SK-N-MC (cell line): ENCODE results near the gene GPAM.

ENCODE experiments used
- EZH2 ChIP-seq: fragments of 200-600 bp; sonication (generic); IDR thresholded peaks from one replicate; pipeline ENCODE4 v1.6.1; 2017; ENCODE audit warnings: antibody characterized with exemption
- POLR2AphosphoS5 ChIP-seq: IDR thresholded peaks from 2 replicates; pipeline ENCODE4 v1.6.1; 2012; ENCODE audit warnings: mild to moderate bottlenecking, low read depth, low read length, borderline replicate concordance

- TF ChIP-seq EZH2: no peak
- TF ChIP-seq POLR2AphosphoS5: no peak
These were observed 48.2 kb upstream of the GPAM start for GRCh38 chr10:112231602-112232400.
